Stimulated activated CD4-positive, alpha-beta T cell treated with anti-CD3 and anti-CD28 coated beads, Interleukin-1b, Interleukin-23, amount 100 ng/mL, for 4 hours (primary cell): ENCODE measurements around the gene FAM221B.

Source experiments
- DNase-seq, 2 donors: peaks; one replicate each; pipeline ENCODE4 v3.0.0-alpha.2; 2020; ENCODE audit warnings: low read depth in 2 of 2

Gene FAM221B

GRCh38 chr9:35820076-35820475 lies 8.5 kb downstream of the FAM221B start:
- no peak for DNase-seq

DNA sequence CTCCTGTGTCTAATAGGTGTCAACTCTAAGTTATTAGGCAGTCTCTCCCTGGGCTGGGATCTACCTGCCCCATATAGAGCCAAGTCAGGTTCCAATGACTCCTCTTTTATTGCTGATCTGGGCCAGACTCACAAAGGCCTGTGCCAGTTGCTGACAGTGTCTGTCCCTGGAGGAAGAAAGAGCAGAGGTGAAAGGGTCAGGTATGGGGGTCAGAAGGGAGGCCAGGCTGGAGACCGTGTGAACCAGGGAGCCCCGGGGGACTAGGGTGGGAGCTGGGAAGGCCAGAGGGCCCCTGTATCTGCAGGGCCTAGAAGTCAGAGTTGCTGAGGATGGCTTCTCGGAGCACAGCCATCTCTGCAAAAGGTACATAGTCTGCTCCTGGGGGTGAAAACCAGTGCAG lies 10.2 kb downstream of the FAM221B start:
- no peak for DNase-seq

GRCh38 chr9:35816708-35817107 lies 11.8 kb downstream of the FAM221B start:
- DNase-seq: no peak

GRCh38 chr9:35814841-35815543 lies 13.5 kb downstream of the FAM221B start, which contains the start of gene HINT2:
HINT2 (minus strand) TSS chr9:35815042; CDS start chr9:35814979, 63 bp downstream.
- DNase-seq: peak; percentile 95 to 97

- no peak for DNase-seq
Observed at GRCh38 chr9:35814106-35814840, 14.3 kb downstream of the FAM221B start.

DNA sequence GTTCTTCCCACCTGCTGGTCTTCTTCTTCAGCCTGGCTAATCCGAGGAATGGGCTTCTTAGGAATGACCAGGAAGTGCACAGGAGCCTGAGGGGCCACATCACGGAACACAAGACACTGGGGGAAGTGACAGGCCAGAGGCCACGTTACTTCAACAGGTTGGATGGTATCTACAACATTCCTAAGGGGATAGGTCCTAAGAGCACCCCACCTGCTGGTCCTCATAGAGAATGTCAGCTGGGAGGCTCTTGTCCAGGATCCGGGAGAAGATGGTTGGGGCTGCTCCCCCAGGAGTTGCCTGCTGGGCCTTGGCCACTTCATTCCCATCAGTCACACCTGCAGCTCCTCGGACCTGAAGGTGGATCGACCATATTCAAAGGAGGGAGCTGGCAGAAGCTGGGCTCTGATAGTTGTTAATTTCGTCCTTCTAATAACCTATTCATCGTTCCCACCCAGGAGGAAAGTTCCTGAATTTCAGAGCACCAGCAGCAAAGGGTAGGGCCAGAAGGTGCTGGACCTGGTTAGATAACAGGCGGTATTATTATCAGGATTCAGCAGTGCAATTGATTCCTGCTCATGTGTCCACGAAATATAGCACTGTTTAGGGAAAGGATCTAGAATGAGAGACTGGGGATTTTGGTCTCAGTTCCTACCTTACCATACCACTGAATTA lies 15.0 kb downstream of the FAM221B start:
- no peak for DNase-seq

GRCh38 chr9:35812025-35812602 lies 16.4 kb downstream of the FAM221B start, which contains the start of gene SPAG8:
SPAG8 (minus strand) TSS chr9:35812262; CDS start chr9:35812147, 115 bp downstream.
- DNase-seq: peak; percentile 80 to 82

DNA sequence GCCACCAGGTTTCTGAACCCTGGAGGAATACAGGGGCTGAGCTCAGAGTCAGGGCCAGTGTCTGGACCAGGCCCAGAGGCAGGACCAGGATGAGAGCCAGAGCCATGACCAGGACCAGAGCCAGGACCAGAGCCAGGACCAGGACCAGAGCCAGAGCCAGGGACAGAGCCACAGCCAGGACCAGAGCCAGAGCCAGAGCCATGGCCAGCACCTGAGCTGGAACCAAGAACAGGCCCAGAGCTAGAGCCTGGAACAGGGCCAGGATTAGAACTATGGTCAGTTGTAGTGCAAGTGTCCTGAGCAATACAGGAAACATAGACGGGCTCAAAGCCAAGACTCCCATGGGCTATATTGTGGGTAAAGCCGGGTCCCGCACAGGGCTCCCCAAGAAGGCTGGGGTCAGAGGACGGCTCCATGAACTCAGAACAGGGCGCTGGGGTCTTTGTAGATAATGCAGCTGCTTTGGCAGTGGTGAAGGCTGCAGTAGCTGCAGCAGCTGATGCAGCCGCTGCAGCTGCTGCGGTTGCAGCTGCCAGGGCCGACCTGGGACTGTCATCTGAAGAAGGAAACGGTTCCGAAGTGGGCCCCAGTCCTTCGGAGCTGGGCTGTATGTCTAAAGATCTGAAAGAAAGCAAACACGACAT lies 17.0 kb downstream of the FAM221B start:
- DNase-seq: no peak

GRCh38 chr9:35810122-35810521 lies 18.4 kb downstream of the FAM221B start:
- DNase-seq: no peak

DNA sequence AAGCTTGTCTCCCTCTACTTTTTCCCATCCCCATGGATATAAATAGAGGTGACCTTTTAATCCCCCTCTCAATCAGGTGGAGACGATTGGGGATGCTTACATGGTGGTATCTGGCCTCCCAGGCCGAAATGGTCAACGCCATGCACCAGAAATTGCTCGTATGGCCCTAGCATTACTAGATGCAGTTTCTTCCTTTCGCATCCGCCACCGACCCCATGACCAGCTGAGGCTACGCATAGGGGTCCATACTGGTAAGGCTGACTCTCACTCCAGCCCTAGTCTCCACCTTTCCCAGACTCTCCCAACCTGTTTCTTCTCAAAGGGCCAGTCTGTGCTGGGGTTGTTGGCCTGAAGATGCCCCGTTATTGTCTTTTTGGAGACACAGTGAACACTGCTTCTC lies 20.1 kb downstream of the FAM221B start:
- DNase-seq: no peak

- no peak for DNase-seq
Observed at GRCh38 chr9:35806101-35806500, 22.4 kb downstream of the FAM221B start.

DNA sequence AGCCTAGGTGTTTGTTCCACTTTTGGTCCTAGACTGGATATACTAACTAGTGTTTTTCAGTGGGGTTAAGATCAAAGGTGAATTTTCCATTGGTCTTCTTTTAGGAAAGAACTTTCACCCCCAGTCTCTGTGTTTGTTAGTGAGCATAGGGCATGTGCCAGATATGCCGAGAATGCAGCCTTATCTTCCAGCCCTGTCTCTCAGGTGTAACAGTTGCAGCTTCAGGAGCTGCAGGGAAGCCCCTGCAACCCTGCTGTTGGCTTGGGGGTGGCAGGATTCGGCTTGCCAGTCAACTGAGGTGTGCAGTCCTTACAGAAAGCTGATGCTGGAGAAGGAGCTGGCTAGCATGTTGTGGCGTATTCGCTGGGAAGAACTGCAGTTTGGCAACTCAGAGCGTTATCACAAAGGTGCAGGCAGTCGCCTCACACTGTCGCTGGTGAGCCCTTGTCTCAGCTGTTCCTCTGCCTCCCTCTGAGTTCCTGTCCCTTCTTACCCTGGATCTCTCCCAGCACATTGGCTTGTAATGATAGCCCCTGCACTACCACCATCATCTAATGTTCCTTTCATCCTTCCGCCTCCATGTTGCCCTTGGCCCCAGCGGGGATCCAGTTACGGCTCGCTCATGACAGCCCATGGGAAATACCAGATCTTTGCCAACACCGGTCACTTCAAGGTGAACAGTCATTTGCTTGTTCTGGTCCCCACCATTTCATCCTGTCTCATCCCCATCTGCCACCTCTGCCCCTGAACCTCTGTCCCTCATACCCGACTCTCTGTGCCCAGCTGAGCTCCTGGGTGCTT lies 27.0 kb downstream of the FAM221B start:
- no peak for DNase-seq

GRCh38 chr9:35800530-35800929 lies 28.0 kb downstream of the FAM221B start:
- no peak for DNase-seq

DNA sequence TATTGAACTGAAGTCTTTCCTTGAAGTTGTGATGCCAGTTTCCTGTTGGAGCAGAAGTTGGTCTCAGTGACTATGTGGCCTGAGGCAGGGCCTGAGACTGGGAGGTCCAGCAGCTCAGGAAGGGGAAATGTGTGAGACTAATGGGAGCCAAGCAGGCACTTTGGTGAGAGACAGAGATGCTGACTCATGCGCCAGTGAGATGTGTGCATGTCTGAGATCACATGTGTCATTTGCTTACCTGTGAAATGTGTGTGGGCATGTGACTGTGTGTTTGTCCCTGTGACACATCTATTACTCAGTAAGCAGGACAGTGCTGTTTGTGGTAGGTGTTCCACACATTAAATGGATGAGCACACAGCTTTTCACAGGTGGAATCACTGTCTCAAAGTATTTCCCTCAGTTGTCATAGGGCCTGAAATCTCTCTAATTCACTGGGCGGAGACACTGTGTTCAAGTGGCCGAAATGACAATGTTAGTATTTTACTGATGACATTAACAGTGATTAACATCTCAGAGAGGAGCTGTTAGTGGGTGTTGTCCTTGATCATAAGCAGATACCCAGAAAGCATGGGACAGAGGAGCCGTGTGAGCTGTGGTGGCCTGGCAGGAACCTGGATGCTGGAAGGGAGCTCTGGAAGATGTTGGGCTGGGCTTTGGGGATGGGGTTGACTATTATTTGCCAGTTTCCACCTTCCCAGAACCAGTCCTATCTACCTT lies 29.7 kb downstream of the FAM221B start:
- peak in 1 of 2 donors; percentile 19 for DNase-seq

DNA sequence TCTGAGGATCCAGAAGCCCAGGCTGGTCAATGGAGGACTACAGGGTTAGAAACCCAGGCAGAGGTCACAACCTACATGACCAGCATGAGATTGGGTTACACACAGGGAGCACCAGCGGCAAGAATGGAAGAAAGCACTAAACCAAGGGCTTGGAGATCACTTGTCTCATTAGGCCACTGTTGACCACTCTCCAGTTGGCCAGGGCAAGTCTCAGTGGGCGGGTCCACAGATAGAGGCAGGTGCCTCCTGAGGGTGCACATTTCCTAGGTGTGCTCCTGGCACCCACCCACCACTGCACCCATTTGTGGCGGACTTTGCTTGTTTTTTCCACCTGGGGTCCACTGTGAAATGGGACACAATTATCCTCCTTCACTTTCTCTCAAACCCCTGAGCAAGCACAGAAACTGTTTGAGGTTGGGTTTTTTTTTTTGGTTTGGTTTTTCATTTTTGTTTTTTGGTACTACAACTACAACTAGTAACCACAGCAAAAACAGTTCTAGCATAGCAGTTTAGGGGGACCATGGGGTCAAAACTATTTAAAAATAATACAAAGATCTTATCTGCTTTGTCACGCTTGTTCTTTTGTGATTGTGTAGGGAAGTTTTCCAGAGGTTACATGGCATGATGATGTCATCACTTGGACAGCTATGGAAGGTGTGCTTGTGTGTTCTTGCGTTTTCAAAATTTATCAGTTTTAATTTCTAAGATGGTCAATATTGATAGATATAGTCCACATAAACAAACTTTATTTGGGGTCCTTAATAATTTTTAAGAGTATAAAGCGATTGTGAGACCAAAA lies 31.0 kb downstream of the FAM221B start:
- DNase-seq: no peak

- no peak for DNase-seq
Observed at GRCh38 chr9:35795695-35796094, 32.8 kb downstream of the FAM221B start.

DNA sequence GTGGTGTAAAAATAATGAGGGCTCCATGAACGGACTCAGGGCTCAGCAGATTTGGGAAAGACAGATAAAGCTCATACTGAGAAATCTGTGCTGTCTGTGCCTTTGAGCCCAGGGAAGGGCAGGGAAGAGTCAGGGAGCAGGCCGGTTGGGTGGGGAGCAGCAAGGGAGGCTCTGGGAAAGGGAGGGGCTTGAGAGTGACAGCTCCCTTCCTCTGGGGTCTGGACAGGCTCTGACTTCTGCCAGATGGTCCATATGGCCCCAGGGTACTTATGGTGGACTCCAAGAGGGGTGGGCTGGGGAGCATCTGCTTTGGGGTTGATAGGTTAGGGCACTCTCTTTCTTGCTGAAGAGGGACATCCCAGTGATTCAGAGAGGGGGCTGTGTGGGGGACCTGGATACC lies 35.1 kb downstream of the FAM221B start:
- no peak for DNase-seq

DNA sequence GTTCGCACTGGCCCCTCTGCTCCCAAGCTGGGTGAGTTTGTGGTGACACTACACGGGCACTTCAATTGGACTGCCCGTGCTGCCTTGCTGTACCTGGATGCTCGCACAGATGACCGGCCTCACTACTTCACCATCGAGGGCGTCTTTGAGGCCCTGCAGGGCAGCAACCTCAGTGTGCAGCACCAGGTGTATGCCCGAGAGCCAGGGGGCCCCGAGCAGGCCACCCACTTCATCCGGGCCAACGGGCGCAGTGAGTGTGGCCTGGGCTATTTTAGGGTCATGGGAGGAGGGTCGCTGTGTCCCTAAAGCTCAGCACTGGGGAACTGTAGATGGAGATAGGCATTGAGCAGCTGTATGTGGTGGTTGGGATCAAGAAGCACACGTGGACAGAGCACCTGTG lies 35.7 kb downstream of the FAM221B start:
- no peak for DNase-seq

DNA sequence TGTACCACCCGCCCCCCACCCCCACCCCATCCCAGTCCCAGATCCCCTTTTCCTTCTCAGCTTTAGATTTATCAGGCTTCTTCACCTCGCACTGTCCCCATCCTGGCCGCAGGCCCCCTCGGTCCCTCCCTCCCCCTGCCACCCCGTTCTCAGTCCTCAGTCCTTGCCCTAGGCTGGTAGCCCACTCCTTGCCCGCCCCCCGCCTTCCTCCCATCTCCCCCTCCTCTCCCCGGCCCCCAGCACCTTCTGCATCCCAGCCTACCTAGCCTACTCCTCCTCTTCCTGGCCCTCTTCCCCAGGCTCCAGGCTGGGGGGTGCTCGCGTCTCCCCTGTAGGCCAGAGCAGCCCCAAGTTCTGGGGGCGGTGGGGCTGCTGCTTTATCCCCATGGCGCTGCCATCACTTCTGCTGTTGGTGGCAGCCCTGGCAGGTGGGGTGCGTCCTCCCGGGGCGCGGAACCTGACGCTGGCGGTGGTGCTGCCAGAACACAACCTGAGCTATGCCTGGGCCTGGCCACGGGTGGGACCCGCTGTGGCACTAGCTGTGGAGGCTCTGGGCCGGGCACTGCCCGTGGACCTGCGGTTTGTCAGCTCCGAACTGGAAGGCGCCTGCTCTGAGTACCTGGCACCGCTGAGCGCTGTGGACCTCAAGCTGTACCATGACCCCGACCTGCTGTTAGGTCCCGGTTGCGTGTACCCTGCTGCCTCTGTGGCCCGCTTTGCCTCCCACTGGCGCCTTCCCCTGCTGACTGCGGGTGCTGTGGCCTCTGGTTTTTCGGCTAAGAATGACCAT lies 36.3 kb downstream of the FAM221B start:
- DNase-seq: no peak
